Lung (tissue), 12 donors: ENCODE data around the gene F12. TPM values are rescaled to one million over a fixed set of nuclear protein-coding genes. Genes with fewer than 3 reads are reported as not detected.

Experiments
- ATAC-seq: fragments of 200-7000 bp; cut with Tn5 transposase; one replicate; pipeline ENCODE4 v1.9.1; 2020; ENCODE audit warnings: moderate number of reproducible peaks; ENCODE audit not compliant: insufficient read depth, low FRiP score
- DNase-seq, 3 donors: peaks; one replicate each; pipeline ENCODE4 v3.0.0-alpha.2; 2013 to 2017
- H3K27ac ChIP-seq, 2 donors: one replicate each; pipeline ENCODE4 v1.5.1; 2013; ENCODE audit warnings: mild to moderate bottlenecking in 2 of 2, moderate library complexity in 2 of 2, control low read depth in 1 of 2, inconsistent platforms in 1 of 2, low read depth in 1 of 2, low read length in 1 of 2
- H3K27me3 ChIP-seq, 3 donors: one replicate each; pipeline ENCODE4 v1.5.1; 2013; ENCODE audit warnings: low read length in 2 of 3; ENCODE audit not compliant: control insufficient read depth in 3 of 3, insufficient read depth in 3 of 3
- H3K36me3 ChIP-seq, 4 donors: one replicate each; pipeline ENCODE4 v1.5.1; 2013; ENCODE audit warnings: low read length in 4 of 4, mild to moderate bottlenecking in 1 of 4, moderate library complexity in 1 of 4; ENCODE audit not compliant: control insufficient read depth in 4 of 4, insufficient read depth in 4 of 4
- H3K4me1 ChIP-seq, 5 donors: one replicate each; pipeline ENCODE4 v1.5.1; 2013; ENCODE audit warnings: low read length in 5 of 5, mild to moderate bottlenecking in 2 of 5, moderate library complexity in 1 of 5; ENCODE audit not compliant: control insufficient read depth in 5 of 5, insufficient read depth in 5 of 5
- H3K4me3 ChIP-seq: one replicate; pipeline ENCODE4 v1.5.1; 2013; ENCODE audit warnings: mild to moderate bottlenecking, control low read depth, moderate library complexity
- H3K9ac ChIP-seq, 2 donors: one replicate each; pipeline ENCODE4 v1.5.1; 2013; ENCODE audit warnings: low read length in 2 of 2, control low read depth in 1 of 2; ENCODE audit not compliant: insufficient read depth in 1 of 2
- H3K9me3 ChIP-seq, 4 donors: one replicate each; pipeline ENCODE4 v1.5.1; 2013; ENCODE audit warnings: low read length in 3 of 4, mild to moderate bottlenecking in 1 of 4, moderate library complexity in 1 of 4; ENCODE audit not compliant: control insufficient read depth in 4 of 4, insufficient read depth in 3 of 4
- WGBS, 2 donors: extraction: QIAGEN DNeasy Blood & Tissue Kit; methylation state at CpG; one replicate each; pipeline ENCODE4 v1.1.7; 2013; 5-methylcytosine and 5-hydroxymethylcytosine counted together
- polyA plus RNA-seq, 2 donors: library from polyadenylated mRNA; stranded (reverse); fragments of 200-250 nt; gene quantifications; one replicate each; pipeline ENCODE4 v1.2.1, GENCODE V29; 2013
- total RNA-seq, 2 donors: library from RNA; depleted of rRNA in 1 of 2; stranded (reverse); fragments of >200 nt in 1 of 2; gene quantifications; one replicate each; pipeline ENCODE4 v1.2.1, GENCODE V29; 2014 to 2021
- TF ChIP-seq, protein P1 (sequence below): IDR thresholded peaks from 2 replicates; pipeline ENCODE4 v1.5.1; 2012; ENCODE audit warnings: mild to moderate bottlenecking; ENCODE audit errors: control extremely low read depth, extremely low read depth
- donor health status: control.
- donor health status: control.
- donor health status: Bipolar disorder and iron deficiency.
- donor health status: healthy.
- donor health status: DM: yes; HTN: yes; CAD: no.

Gene F12
- total and polyA plus RNA-seq, 4 donors: 1.3 to 1.7 (median 1.4) TPM; not detected in 1

DNA sequence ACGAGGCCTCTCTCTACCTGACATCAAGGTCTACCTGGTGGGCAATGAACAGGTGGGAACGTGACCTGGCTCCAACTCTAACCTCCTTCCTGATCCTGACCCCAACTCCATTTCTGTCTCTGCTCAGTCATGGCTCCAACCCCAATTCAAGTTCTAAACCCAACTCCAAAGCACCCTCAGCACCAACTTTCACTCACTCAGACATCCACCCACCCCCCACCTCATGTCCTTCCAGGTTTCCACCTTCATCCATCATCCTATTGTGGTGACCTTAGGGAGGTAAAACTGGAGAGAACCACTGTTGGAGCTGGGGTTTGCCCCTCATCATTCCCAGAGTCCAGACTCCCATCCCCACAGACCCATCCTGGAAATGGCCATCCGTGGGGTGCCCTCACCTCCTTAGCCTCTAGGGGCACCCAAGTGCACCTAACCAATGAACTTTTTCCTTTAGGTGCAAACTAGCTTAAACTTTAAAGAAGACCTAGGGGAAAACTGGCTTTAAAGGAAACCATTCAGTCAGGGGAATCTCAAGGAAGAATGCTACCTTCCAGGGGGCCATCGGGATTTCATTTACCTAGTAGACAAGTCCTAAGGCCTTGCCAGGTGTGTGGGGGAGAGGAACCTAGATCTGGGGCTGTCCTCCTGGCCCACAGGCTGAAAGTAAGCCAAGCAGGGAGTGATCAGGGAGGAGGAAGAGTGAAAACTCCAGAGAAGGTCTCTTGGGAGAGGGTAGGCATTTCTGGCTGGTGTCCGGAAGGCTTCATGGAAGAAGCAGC lies 40.3 kb downstream of the F12 start:
- Histone ChIP-seq H3K27me3 (peaks cover 0 to 2% (median 0%) of the 10 kb centered on the region in 3 donors), H3K36me3 (peaks cover 0 to 4% (median 0%) of the 10 kb centered on the region in 4 donors), H3K4me1 (peaks cover 0 to 24% (median 6%) of the 10 kb centered on the region in 5 donors), H3K9me3 (no peaks in the 10 kb centered on the region), H3K9ac (no peak overlapping the region), H3K27ac (no peak overlapping the region), H3K4me3 (no peak overlapping the region)
- ATAC-seq (no peak), DNase-seq (no peak)
- TF ChIP-seq, protein P1, sequence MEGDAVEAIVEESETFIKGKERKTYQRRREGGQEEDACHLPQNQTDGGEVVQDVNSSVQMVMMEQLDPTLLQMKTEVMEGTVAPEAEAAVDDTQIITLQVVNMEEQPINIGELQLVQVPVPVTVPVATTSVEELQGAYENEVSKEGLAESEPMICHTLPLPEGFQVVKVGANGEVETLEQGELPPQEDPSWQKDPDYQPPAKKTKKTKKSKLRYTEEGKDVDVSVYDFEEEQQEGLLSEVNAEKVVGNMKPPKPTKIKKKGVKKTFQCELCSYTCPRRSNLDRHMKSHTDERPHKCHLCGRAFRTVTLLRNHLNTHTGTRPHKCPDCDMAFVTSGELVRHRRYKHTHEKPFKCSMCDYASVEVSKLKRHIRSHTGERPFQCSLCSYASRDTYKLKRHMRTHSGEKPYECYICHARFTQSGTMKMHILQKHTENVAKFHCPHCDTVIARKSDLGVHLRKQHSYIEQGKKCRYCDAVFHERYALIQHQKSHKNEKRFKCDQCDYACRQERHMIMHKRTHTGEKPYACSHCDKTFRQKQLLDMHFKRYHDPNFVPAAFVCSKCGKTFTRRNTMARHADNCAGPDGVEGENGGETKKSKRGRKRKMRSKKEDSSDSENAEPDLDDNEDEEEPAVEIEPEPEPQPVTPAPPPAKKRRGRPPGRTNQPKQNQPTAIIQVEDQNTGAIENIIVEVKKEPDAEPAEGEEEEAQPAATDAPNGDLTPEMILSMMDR: no peak
- 71 to 75% methylated on average over 5 of the region's 5 CpGs for WGBS, 2 donors

DNA sequence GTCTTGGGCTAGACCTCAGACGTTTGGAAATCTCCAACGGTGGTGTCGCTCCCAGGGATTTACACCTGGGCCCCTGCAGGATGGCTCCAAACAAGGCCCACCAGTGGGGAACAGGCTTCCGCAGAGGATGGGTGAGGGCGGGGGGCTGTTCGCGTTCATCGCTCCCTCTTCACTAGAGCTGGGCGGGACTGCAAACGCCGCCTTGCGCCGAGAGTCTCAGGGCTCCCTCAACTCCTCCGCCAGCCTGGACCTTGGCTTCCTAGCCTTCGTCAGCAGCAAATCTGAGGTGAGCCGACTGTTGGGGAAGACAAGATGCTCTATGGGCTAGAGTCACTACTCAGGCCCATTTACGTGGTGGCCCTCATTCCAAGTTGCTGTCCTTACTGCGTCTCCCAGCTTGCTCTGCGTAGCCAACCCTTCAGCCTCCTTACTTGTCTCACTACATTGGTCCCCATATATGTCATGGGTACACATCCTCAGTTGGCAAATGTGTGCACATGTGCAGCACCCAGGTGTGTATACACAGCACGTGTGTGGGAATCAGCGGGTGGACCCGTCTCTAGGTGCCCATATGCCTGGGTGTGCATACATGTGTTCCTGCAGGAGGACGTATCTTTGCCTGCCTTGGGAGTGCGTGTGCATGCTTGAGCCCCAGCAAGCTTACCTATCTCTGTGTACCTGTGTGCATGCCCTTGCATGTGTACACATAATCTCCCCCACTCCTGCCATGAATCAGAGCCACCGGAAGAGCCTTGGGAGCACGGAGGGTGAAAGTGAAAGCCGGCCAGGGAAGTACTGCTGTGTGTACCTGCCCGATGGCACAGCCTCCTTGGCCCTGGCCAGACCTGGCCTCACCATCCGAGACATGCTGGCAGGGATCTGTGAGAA lies 41.1 kb downstream of the F12 start:
- Histone ChIP-seq H3K27me3 (peaks cover 0 to 3% (median 2%) of the 10 kb centered on the region in 3 donors), H3K9me3 (no peaks in the 10 kb centered on the region), H3K36me3 (peaks cover 0 to 4% (median 0%) of the 10 kb centered on the region in 4 donors), H3K27ac (no peak overlapping the region), H3K9ac (no peak overlapping the region), H3K4me1 (peaks cover 0 to 28% (median 6%) of the 10 kb centered on the region in 5 donors), H3K4me3 (no peak overlapping the region)
- no peak for DNase-seq
- TF ChIP-seq, protein P1: no peak
- ATAC-seq: no peak
- WGBS, 2 donors: 84 to 93% methylated on average over 29 of the region's 29 CpGs

DNA sequence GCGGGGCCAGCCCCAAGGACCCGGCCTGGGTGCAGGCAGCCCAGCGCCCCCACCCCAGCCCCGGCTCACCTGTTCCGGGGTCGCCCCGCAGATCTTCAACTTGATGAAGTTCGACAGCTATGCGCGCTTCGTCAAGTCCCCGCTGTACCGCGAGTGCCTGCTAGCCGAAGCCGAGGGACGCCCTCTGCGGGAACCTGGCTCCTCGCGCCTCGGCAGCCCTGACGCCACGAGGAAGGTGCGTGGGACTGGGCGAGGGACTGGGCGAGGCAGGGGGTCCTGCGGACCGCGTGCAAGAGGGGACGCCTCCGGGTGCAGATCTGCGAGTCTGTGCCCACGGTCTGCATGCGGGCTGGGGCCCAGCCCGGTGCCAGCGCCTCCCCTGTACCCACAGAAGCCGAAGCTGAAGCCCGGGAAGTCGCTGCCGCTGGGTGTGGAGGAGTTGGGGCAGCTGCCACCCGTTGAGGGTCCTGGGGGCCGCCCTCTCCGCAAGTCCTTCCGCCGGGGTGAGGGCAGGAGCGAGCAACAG lies 42.0 kb downstream of the F12 start:
- DNase-seq (no peak), ATAC-seq (no peak)
- peak overlapping the region; percentile 33 for H3K4me3 ChIP-seq
- H3K9ac ChIP-seq: no peak overlapping the region
- peak overlapping the region in 1 of 2 donors; percentile 15 for H3K27ac ChIP-seq
- 41 to 69% methylated on average over 45 to 46 of the region's 46 CpGs for WGBS, 2 donors
- H3K27me3 ChIP-seq: peaks cover 0 to 3% (median 2%) of the 10 kb centered on the region in 3 donors
- peaks cover 0 to 31% (median 6%) of the 10 kb centered on the region in 5 donors for H3K4me1 ChIP-seq
- peaks cover 0 to 1% (median 0%) of the 10 kb centered on the region in 4 donors for H3K36me3 ChIP-seq
- TF ChIP-seq, protein P1: no peak
- no peaks in the 10 kb centered on the region for H3K9me3 ChIP-seq
